Measurements from ENCODE around the gene SLC6A6. TPM values are rescaled to one million over a fixed set of nuclear protein-coding genes. Genes with fewer than 3 reads are reported as not detected.
"Not testable (repeated sequence)": the region's sequence is repeated elsewhere in the genome, so short reads cannot be mapped to it uniquely, and the experiment has no call there.

Gene SLC6A6
- total and polyA plus RNA-seq, 8 donors: 3.0 to 36.7 (median 19.7) TPM

GRCh38 chr3:14513566-14514322 lies 111.3 kb downstream of the SLC6A6 start:
- Histone ChIP-seq H3K9me3 (no peaks in the 10 kb centered on the region), H3K4me3 (no peak overlapping the region), H3K27me3 (no peaks in the 10 kb centered on the region), H3K36me3 (no peaks in the 10 kb centered on the region), H3K4me1 (peaks cover 0 to 5% (median 2%) of the 10 kb centered on the region in 4 donors), H3K27ac (no peak overlapping the region)
- WGBS, 5 donors: 69 to 80% (median 75%) methylated on average over 11 to 18 of the region's 18 CpGs
- DNase-seq: no peak
- no peak for TF ChIP-seq POLR2A (IDR thresholded peaks at IDR 0.05)
- no peak for TF ChIP-seq POLR2AphosphoS5 (IDR thresholded peaks at IDR 0.05)
- TF ChIP-seq, protein P1, sequence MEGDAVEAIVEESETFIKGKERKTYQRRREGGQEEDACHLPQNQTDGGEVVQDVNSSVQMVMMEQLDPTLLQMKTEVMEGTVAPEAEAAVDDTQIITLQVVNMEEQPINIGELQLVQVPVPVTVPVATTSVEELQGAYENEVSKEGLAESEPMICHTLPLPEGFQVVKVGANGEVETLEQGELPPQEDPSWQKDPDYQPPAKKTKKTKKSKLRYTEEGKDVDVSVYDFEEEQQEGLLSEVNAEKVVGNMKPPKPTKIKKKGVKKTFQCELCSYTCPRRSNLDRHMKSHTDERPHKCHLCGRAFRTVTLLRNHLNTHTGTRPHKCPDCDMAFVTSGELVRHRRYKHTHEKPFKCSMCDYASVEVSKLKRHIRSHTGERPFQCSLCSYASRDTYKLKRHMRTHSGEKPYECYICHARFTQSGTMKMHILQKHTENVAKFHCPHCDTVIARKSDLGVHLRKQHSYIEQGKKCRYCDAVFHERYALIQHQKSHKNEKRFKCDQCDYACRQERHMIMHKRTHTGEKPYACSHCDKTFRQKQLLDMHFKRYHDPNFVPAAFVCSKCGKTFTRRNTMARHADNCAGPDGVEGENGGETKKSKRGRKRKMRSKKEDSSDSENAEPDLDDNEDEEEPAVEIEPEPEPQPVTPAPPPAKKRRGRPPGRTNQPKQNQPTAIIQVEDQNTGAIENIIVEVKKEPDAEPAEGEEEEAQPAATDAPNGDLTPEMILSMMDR (IDR thresholded peaks at IDR 0.05): no peak
- no peak for TF ChIP-seq EP300 (IDR thresholded peaks at IDR 0.05)
- intact Hi-C loops (cut with DNase I; ENCODE audit: low total_unique reads): no loop called here

- Histone ChIP-seq H3K27me3 (no peaks in the 10 kb centered on the region), H3K27ac (no peak overlapping the region), H3K4me1 (no peaks in the 10 kb centered on the region), H3K36me3 (no peaks in the 10 kb centered on the region), H3K9me3 (no peaks in the 10 kb centered on the region), H3K4me3 (no peak overlapping the region)
- intact Hi-C loops (cut with DNase I; ENCODE audit: low total_unique reads): no loop called here
- TF ChIP-seq EP300 (IDR thresholded peaks at IDR 0.05) (no peak), POLR2A (IDR thresholded peaks at IDR 0.05) (no peak), POLR2AphosphoS5 (IDR thresholded peaks at IDR 0.05) (no peak)
- TF ChIP-seq, protein P1 (IDR thresholded peaks at IDR 0.05): no peak
- DNase-seq: no peak
- 83 to 94% (median 89%) methylated on average over 5 to 17 of the region's 17 CpGs for WGBS, 5 donors
Measured at GRCh38 chr3:14514323-14514720, 111.9 kb downstream of the SLC6A6 start.

- intact Hi-C loops (cut with DNase I; ENCODE audit: low total_unique reads): not testable (repeated sequence)
Measured at GRCh38 chr3:14515526-14515925, 113.1 kb downstream of the SLC6A6 start.

DNA sequence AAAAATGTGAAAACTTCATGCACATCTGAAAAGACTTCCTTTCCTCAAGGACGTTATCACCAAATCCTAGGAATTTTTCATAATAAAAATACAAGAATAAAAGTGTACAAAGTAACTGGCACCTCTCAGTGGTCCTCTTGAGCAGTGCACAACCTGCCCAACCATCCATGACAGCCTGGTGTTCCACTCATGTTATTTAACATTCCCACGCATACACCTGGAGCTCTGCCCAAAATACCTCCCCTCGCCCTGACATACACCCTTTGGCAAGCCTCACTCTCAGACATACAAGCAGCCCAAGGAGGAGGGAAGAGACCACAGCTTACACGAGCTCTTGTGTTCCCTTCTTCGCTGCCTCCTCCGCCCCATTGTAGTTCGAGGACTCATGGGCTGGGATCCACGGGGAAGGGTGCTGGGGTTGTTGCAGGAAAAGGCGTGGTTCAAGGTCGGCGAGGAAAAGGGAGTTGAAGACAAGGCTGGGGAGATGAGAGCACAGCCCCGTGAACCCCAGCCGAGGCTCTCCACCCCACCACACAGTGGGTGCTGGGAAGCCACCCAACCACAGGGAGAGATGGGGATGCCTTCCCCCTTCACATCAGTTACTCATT lies 114.4 kb downstream of the SLC6A6 start:
- WGBS, 5 donors: 69 to 85% (median 71%) methylated on average over 13 of the region's 13 CpGs
- H3K4me1 ChIP-seq: no peaks in the 10 kb centered on the region
- no peaks in the 10 kb centered on the region for H3K27me3 ChIP-seq
- H3K27ac ChIP-seq: no peak overlapping the region
- H3K36me3 ChIP-seq: no peaks in the 10 kb centered on the region
- no peak overlapping the region for H3K4me3 ChIP-seq
- TF ChIP-seq POLR2A (IDR thresholded peaks at IDR 0.05) (no peak), EP300 (IDR thresholded peaks at IDR 0.05) (no peak), POLR2AphosphoS5 (IDR thresholded peaks at IDR 0.05) (no peak)
- TF ChIP-seq, protein P1 (IDR thresholded peaks at IDR 0.05): no peak
- DNase-seq: no peak
- no peaks in the 10 kb centered on the region for H3K9me3 ChIP-seq
- intact Hi-C loops (cut with DNase I; ENCODE audit: low total_unique reads): no loop called here

More at GRCh38 chr3:14515526-14515925, 113.1 kb downstream of the SLC6A6 start:
- not testable (repeated sequence) for H3K36me3 ChIP-seq, H3K4me3 ChIP-seq, H3K4me1 ChIP-seq, DNase-seq, H3K27ac ChIP-seq, H3K9me3 ChIP-seq, H3K27me3 ChIP-seq
- WGBS, 5 donors: 90 to 96% (median 95%) methylated on average over 11 of the region's 11 CpGs

Measured in stomach (tissue), 9 donors.